Measurements from ENCODE around the gene CHGA.

GRCh38 chr14:92877757-92878431, 45.1 kb upstream of the CHGA start:
- no peak for TF ChIP-seq CTCF (IDR thresholded peaks at IDR 0.05; ENCODE audit: poor library complexity)
- no peak for TF ChIP-seq EZH2 (IDR thresholded peaks at IDR 0.05; ENCODE audit: borderline replicate concordance)
- no peak for TF ChIP-seq EZH2phosphoT487 (IDR thresholded peaks at IDR 0.05; ENCODE audit: low read depth, severe bottlenecking, unreplicated experiment)

Measured in hepatocyte (in vitro differentiated cells).